ENCODE data around the gene RAB19. TPM values are rescaled to one million over a fixed set of nuclear protein-coding genes. Genes with fewer than 3 reads are reported as not detected.

The RAB19 gene
- total and polyA plus RNA-seq, 2 of the 13 experiments (the other 11 are each of a cell fraction or from before 2014, with no cell fraction given), result 0.31 TPM; not detected in 1

DNA sequence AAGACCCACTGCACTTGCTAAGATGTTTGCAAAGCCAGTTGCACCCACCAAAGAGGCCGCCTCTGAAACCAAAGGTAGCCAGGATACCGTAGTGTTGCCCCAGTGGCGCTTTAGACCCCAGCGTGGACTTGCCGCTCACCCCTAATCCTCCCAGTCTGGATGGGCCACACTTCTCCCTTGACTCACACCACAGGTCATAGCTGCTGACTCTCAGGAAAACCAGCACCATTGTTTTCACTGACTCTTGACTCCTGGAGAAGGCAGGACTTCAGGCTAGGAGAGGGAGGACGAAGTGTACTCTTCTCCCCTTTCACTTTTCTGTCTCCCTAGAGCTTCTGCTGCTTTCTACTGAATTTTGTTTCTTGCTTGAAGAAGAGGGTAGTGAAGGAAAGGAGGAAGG, 22.3 kb downstream of the RAB19 start (continued):
- TF ChIP-seq FOSL1 (CRISPR knock-in tag; IDR thresholded peaks at IDR 0.05; ENCODE audit: borderline replicate concordance) (no peak), ARNTL (CRISPR knock-in tag; IDR thresholded peaks at IDR 0.05) (no peak), ZNF296 (CRISPR knock-in tag; conservative IDR thresholded peaks at IDR 0.05) (no peak), ZNF101 (CRISPR knock-in tag; IDR thresholded peaks at IDR 0.05; ENCODE audit: borderline replicate concordance, low read depth) (no peak)

DNA sequence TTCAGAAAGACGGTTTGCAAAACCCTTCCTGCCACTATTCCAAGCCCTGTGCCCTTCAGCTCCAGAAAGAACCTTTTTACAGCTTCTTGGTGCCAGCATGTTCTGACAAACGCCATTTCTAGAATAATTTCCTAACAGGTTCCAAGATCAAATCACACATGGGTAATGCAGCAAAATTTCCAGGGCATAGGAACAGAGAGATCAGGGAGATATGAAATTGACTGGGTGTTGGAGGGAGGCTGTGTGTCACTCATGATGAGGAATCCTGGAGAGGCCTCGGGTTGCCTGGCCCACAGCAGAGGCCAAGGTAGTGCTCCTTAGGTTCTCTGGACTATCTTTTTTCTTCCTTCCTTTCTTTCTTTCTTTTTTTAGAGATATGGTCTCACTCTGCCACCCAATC, 29.5 kb downstream of the RAB19 start:
- in situ Hi-C loops (cut with HindIII; ENCODE audit: extremely low pct_ligation_motif_present, low pct_unique_long_range_greater_than_20kb), result no loop called here
- H3K79me2 ChIP-seq (ENCODE audit: insufficient read depth, low read length), result no peaks in the 10 kb centered on the region
- intact Hi-C loops (cut with micrococcal nuclease; ENCODE audit: unreplicated experiment), result no loop called here
- no peak for TF ChIP-seq PLRG1 (conservative IDR thresholded peaks at IDR 0.05)
- TF ChIP-seq ZNF382 (CRISPR knock-in tag; IDR thresholded peaks at IDR 0.05; ENCODE audit: borderline replicate concordance), result no peak
- no peak for TF ChIP-seq GLI4 (CRISPR knock-in tag; IDR thresholded peaks at IDR 0.05; ENCODE audit: borderline replicate concordance)
- TF ChIP-seq ZNF83 (CRISPR knock-in tag; IDR thresholded peaks at IDR 0.05; ENCODE audit: borderline replicate concordance), result no peak
- no peak for TF ChIP-seq MEIS2 (CRISPR knock-in tag; IDR thresholded peaks at IDR 0.05)
- TF ChIP-seq, protein P1, sequence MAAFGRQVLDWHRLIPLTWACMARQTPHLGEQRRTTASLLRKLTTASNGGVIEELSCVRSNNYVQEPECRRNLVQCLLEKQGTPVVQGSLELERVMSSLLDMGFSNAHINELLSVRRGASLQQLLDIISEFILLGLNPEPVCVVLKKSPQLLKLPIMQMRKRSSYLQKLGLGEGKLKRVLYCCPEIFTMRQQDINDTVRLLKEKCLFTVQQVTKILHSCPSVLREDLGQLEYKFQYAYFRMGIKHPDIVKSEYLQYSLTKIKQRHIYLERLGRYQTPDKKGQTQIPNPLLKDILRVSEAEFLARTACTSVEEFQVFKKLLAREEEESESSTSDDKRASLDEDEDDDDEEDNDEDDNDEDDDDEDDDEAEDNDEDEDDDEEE (CRISPR knock-in tag; IDR thresholded peaks at IDR 0.05), result no peak
- TF ChIP-seq, protein P2, sequence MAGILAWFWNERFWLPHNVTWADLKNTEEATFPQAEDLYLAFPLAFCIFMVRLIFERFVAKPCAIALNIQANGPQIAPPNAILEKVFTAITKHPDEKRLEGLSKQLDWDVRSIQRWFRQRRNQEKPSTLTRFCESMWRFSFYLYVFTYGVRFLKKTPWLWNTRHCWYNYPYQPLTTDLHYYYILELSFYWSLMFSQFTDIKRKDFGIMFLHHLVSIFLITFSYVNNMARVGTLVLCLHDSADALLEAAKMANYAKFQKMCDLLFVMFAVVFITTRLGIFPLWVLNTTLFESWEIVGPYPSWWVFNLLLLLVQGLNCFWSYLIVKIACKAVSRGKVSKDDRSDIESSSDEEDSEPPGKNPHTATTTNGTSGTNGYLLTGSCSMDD (CRISPR knock-in tag; IDR thresholded peaks at IDR 0.05), result no peak
- no peak for TF ChIP-seq ZFP62 (CRISPR knock-in tag; IDR thresholded peaks at IDR 0.05)
- TF ChIP-seq NCOA5 (CRISPR knock-in tag; IDR thresholded peaks at IDR 0.05), result no peak
- TF ChIP-seq PHF5A (CRISPR knock-in tag; IDR thresholded peaks at IDR 0.05; ENCODE audit: low read depth, unreplicated experiment), result no peak
- TF ChIP-seq, protein P3, sequence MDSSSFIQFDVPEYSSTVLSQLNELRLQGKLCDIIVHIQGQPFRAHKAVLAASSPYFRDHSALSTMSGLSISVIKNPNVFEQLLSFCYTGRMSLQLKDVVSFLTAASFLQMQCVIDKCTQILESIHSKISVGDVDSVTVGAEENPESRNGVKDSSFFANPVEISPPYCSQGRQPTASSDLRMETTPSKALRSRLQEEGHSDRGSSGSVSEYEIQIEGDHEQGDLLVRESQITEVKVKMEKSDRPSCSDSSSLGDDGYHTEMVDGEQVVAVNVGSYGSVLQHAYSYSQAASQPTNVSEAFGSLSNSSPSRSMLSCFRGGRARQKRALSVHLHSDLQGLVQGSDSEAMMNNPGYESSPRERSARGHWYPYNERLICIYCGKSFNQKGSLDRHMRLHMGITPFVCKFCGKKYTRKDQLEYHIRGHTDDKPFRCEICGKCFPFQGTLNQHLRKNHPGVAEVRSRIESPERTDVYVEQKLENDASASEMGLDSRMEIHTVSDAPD (CRISPR knock-in tag; IDR thresholded peaks at IDR 0.05), result no peak
- no peak for TF ChIP-seq SPEN (CRISPR knock-in tag; IDR thresholded peaks at IDR 0.05; ENCODE audit: low read depth)
- TF ChIP-seq SYNCRIP (IDR thresholded peaks at IDR 0.05; ENCODE audit: insufficient read depth, low read depth, low read length), result no peak
- no peak for TF ChIP-seq ZNF251 (CRISPR knock-in tag; IDR thresholded peaks at IDR 0.05)
- TF ChIP-seq, protein P4, sequence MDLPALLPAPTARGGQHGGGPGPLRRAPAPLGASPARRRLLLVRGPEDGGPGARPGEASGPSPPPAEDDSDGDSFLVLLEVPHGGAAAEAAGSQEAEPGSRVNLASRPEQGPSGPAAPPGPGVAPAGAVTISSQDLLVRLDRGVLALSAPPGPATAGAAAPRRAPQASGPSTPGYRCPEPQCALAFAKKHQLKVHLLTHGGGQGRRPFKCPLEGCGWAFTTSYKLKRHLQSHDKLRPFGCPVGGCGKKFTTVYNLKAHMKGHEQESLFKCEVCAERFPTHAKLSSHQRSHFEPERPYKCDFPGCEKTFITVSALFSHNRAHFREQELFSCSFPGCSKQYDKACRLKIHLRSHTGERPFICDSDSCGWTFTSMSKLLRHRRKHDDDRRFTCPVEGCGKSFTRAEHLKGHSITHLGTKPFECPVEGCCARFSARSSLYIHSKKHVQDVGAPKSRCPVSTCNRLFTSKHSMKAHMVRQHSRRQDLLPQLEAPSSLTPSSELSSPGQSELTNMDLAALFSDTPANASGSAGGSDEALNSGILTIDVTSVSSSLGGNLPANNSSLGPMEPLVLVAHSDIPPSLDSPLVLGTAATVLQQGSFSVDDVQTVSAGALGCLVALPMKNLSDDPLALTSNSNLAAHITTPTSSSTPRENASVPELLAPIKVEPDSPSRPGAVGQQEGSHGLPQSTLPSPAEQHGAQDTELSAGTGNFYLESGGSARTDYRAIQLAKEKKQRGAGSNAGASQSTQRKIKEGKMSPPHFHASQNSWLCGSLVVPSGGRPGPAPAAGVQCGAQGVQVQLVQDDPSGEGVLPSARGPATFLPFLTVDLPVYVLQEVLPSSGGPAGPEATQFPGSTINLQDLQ (CRISPR knock-in tag; IDR thresholded peaks at IDR 0.05), result no peak

More for the DNA sequence above, 29.5 kb downstream of the RAB19 start:
- H3K9me3 ChIP-seq (ENCODE audit: low read length), result no peaks in the 10 kb centered on the region
- peak; percentile 48; the same call in 2 of the 3 replicates for ATAC-seq
- no peak for DNase-seq (ENCODE audit: low spot score)
- ChIA-PET POLR2A (interaction anchor here (0.6 kb wide), 1 partner anchor 75 kb away, joined by 3 read pairs; no protein-coding TSS in a partner anchor), CTCF (ENCODE audit: low intra/inter-chr PET ratio, low total read pairs) (no interaction called here)
- BruUV-seq (replicated peaks), result no TSS peak
- H3K9ac ChIP-seq (ENCODE audit: insufficient read depth, low read depth, low read length), result no peak overlapping the region
- no peak overlapping the region for H2AFZ ChIP-seq (ENCODE audit: low read length)
- 4% methylated on average over 3 of the region's 3 CpGs for WGBS (ENCODE audit: low lambda C conversion rate)
- H3K27me3 ChIP-seq (ENCODE audit: control insufficient read depth in 1 of 2, insufficient read depth in 2 of 2, low read length in 2 of 2), result no peaks in the 10 kb centered on the region; a peak in 2 of 5 replicates
- H3K4me1 ChIP-seq (ENCODE audit: insufficient read depth, low read length), result no peaks in the 10 kb centered on the region
- H3K27ac ChIP-seq (ENCODE audit: extremely low read length, insufficient read depth, low read length), result no peak overlapping the region
- no peaks in the 10 kb centered on the region for H3K36me3 ChIP-seq (replicated peaks in 1 of 2; ENCODE audit: control insufficient read depth in 1 of 2, insufficient read depth in 2 of 2, low read length in 2 of 2)
- H3K4me3 ChIP-seq (replicated peaks in 1 of 3; ENCODE audit: insufficient read depth in 1 of 3, low read depth in 2 of 3, low read length in 3 of 3), result no peak overlapping the region
- H3K4me2 ChIP-seq (ENCODE audit: low read depth, low read length), result no peak overlapping the region
- FAIRE-seq, result no peak
- no peaks in the 10 kb centered on the region for H4K20me1 ChIP-seq (ENCODE audit: insufficient read depth, low read length)

All from HepG2 (cell line).